PC-9 (cell line): ENCODE data around the gene STK38L.

Source experiments
- CTCF ChIP-seq: fragments of 200-600 bp; sonication (generic); conservative IDR thresholded peaks from 2 replicates; pipeline ENCODE4 v1.6.1; 2017; ENCODE audit warnings: mixed run types, antibody characterized with exemption, mild to moderate bottlenecking, moderate library complexity
- EZH2 ChIP-seq: fragments of 200-600 bp; sonication (generic); IDR thresholded peaks from 2 replicates; pipeline ENCODE4 v1.8.0; 2017; ENCODE audit warnings: antibody characterized with exemption, low read depth

DNA sequence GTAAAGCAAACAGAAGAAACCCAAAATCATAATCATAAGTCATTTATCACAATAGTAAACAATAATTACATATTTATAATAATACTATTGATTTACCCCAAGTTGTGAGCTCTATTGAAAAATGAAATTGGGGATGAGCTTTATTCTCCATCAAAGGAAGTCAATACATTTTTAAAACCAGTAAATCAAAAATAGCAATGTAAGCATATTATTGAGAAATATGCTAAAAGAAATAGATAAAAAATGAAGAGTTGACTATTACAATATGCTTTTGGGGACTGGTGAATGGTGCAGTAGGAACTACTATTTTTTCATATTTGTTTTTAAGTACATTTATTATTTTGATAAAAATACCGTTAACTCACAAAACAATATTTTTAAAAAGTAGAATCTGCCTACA, 31.2 kb upstream of the STK38L start:
- TF ChIP-seq CTCF (no peak), EZH2 (no peak)
